HG03095 (cell line): ENCODE results near the gene DENND4C.
A peak's percentile ranks its signal among the peaks of the same experiment; 100 is the strongest.
"Not testable (repeated sequence)": the region's sequence is repeated elsewhere in the genome, so short reads cannot be mapped to it uniquely, and the experiment has no call there.

Source experiments
- ATAC-seq: cut with Tn5 transposase; IDR thresholded peaks from one replicate; pipeline ENCODE4 v1.9.1; 2021; ENCODE audit warnings: moderate library complexity; ENCODE audit not compliant: unreplicated experiment

Gene DENND4C

DNA sequence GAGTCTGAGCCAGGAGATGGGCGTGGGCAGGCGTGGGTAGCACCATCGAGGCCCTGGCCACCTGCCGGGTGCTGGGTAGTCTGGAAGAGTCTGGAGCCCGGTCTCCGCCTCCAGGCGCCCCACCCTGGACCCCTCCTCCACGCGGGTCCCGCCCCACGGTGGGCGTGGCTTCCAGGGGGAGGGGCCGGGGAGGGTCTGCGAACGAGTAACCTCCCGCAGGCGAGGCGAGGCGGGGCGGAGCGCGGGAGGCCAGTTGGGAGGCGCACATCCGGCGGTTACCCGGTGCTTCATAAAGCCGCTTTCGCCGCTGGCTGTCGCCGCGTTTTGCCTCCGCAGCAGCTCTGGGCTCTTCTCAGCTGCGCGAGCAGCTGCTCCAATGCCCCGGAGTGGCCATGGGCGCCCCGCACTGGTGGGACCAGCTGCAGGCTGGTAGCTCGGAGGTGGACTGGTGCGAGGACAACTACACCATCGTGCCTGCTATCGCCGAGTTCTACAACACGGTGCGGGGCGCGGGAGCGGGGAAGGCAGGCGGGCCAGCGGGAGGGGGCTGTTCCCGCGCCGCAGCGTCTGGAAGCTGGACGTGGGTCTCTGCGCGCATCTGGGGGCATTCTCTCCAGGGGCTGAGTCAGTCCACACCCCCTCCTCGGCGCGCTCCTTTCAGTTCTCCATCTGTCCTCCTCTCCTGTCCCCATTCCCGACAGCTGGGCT lies 178.4 kb downstream of the DENND4C start, which contains the start of gene ACER2:
ACER2 (plus strand) TSS at position 317 of the 708 bp plus-strand sequence; CDS start at position 393, 76 bp downstream.
- peak; percentile 91 for ATAC-seq

- peak; percentile 20 for ATAC-seq
Measured at GRCh38 chr9:19409401-19410194, 179.1 kb downstream of the DENND4C start.

GRCh38 chr9:19410195-19410503 lies 179.7 kb downstream of the DENND4C start:
- ATAC-seq, result no peak

DNA sequence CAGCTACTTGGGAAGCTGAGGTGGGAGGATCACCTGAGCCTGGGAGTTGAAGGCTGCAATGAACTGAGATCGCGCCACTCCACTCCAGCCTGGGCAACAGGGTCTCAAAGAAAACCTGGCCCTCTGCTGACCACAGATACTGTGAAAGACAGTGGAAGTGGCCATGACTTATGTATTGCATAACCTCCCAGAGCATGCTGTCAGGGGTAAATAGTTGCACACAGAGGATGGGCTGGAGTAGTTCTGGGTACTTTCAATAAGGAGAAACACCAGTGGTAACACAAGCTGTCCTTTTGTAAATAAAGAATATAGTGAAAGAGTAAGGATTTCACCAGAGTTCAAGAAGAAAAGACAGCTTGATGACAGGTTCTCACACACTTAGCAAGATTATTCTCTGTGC lies 180.1 kb downstream of the DENND4C start:
- ATAC-seq, result no peak

- ATAC-seq, result no peak
Measured at GRCh38 chr9:19411316-19411715, 180.8 kb downstream of the DENND4C start.

DNA sequence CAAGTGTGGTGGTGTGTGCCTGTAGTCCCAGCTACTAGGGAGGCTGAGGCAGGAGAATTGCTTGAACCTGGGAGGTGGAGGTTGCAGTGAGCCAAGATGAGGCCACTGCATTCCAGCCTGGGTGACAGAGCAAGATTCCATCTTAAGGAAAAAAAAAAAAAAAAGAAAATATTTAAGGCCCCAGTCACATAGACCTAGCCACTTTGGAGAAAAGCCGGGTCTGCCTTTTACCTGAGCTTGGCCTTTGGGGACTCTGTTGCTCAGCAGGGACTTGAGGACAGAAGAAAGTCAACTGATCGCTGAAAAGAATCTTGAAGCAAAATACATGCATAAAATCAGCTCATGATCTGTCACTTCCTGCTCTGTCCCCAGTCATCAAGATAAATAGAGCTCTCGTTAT lies 183.0 kb downstream of the DENND4C start:
- ATAC-seq, result not testable (repeated sequence)

DNA sequence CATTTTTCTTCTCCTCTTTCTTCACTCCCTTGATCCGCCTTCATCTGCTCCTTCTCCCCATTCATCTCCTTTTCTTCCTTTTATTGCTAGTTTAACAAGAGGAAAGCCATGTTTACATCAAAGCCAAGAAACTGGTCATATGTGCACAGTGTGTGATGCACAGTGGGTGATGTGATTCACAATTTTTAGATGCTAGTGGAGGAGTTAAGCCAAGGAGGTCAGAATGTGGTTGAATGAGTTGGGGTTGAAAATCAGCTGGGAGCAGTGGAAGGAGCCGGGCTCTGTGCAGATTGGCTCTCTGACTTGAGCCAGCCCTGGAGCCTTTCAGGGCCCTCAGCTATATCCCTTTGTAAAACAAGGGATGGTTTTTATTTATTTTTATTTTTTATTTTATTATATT lies 185.7 kb downstream of the DENND4C start:
- no peak for ATAC-seq

DNA sequence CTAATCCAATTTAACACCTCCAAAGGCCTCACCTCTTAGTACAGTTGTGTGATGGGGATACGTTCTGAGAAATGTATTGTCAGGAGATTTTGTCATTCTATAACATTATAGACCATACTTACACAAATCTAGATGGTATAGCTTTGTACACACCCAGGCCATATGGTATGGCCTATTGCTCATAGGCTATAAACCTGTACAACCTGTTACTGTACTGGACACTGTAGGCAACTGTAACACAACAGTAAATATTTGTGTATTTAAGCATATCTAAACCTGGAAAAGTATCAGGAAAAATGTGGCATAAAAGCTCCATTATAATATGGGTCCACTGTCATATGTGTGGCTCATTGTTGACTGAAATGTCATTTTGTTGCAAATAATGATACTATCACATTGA lies 190.4 kb downstream of the DENND4C start:
- ATAC-seq, result no peak
